HepG2 (cell line): ENCODE data around the gene IL3RA. TPM values are rescaled to one million over a fixed set of nuclear protein-coding genes. Genes with fewer than 3 reads are reported as not detected.

ENCODE experiments used
- EED ChIP-seq: sonication (generic); formaldehyde crosslinking; IDR thresholded peaks from 2 replicates; pipeline ENCODE4 v1.5.0; 2020; ENCODE audit warnings: mild to moderate bottlenecking, missing genetic modification reagents
- FOXA1 ChIP-seq, 2 experiments: fragments of 450-650 bp in 1 of 2; sonication (generic) in 1 of 2; formaldehyde crosslinking in 1 of 2; IDR thresholded peaks; 2 replicates each; pipeline versions ENCODE4 v1.4.0 to v1.6.1; 2016 to 2020; ENCODE audit warnings: missing genetic modification reagents in 1 of 2
- GPN1 ChIP-seq: sonication (generic); formaldehyde crosslinking; IDR thresholded peaks from 2 replicates; pipeline ENCODE4 v1.5.1; 2020; ENCODE audit warnings: missing genetic modification reagents, borderline replicate concordance
- HDAC1 ChIP-seq: sonication (generic); formaldehyde crosslinking; IDR thresholded peaks from 2 replicates; pipeline ENCODE4 v1.5.1; 2020; ENCODE audit warnings: mild to moderate bottlenecking, missing genetic modification reagents
- MEF2D ChIP-seq: sonication (generic); formaldehyde crosslinking; IDR thresholded peaks from 2 replicates; pipeline ENCODE4 v1.5.1; 2020; ENCODE audit warnings: mild to moderate bottlenecking, missing genetic modification reagents
- NFYB ChIP-seq: sonication (generic); formaldehyde crosslinking; IDR thresholded peaks from 2 replicates; pipeline ENCODE4 v1.4.0; 2020; ENCODE audit warnings: missing genetic modification reagents
- SATB2 ChIP-seq: sonication (generic); formaldehyde crosslinking; IDR thresholded peaks from 2 replicates; pipeline ENCODE4 v1.5.0; 2020; ENCODE audit warnings: missing genetic modification reagents
- SOX6 ChIP-seq, 2 experiments: fragments of 450-650 bp in 1 of 2; sonication (generic) in 1 of 2; formaldehyde crosslinking in 1 of 2; IDR thresholded peaks; 2 replicates each; pipeline versions ENCODE4 v1.4.0 to v1.6.1; 2017 to 2020; ENCODE audit warnings: antibody characterized with exemption in 1 of 2, mild to moderate bottlenecking in 1 of 2, missing genetic modification reagents in 1 of 2
- TFAP4 ChIP-seq: sonication (generic); IDR thresholded peaks from 2 replicates; pipeline ENCODE4 v1.6.1; 2016; ENCODE audit warnings: low read depth, borderline replicate concordance
- XBP1 ChIP-seq: sonication (generic); formaldehyde crosslinking; IDR thresholded peaks from 2 replicates; pipeline ENCODE4 v1.5.0; 2020; ENCODE audit warnings: missing genetic modification reagents
- ZBED4 ChIP-seq: sonication (generic); formaldehyde crosslinking; IDR thresholded peaks from 2 replicates; pipeline ENCODE4 v1.4.0; 2020; ENCODE audit warnings: missing genetic modification reagents, borderline replicate concordance
- ZNF138 ChIP-seq: sonication (generic); formaldehyde crosslinking; IDR thresholded peaks from 2 replicates; pipeline ENCODE4 v1.5.0; 2020; ENCODE audit warnings: mild to moderate bottlenecking, low read depth, missing genetic modification reagents
- ZNF274 ChIP-seq: sonication (generic); formaldehyde crosslinking; IDR thresholded peaks from 2 replicates; pipeline ENCODE4 v1.5.1; 2020; ENCODE audit warnings: mild to moderate bottlenecking, missing genetic modification reagents
- ZNF407 ChIP-seq: sonication (generic); formaldehyde crosslinking; IDR thresholded peaks from one replicate; pipeline ENCODE4 v1.5.1; 2020; ENCODE audit warnings: mild to moderate bottlenecking, missing genetic modification reagents; ENCODE audit errors: not compliant biosample characterization
- ZNF670 ChIP-seq: sonication (generic); formaldehyde crosslinking; IDR thresholded peaks from 2 replicates; pipeline ENCODE4 v1.8.0; 2022; ENCODE audit warnings: mild to moderate bottlenecking, missing genetic modification reagents, borderline replicate concordance
- ZNF816 ChIP-seq: sonication (generic); formaldehyde crosslinking; IDR thresholded peaks from 2 replicates; pipeline ENCODE4 v1.8.0; 2022; ENCODE audit warnings: missing genetic modification reagents, mild to moderate bottlenecking, borderline replicate concordance
- polyA plus RNA-seq, 8 experiments: library from polyadenylated mRNA; depleted of rRNA in 3 of 8; stranded (reverse) in 7 of 8; unstranded in 1 of 8; fragments of >200 nt; fragmentation: Illumina TruSeq in 4 of 8; extraction: Trizol in 4 of 8; gene quantifications; 2 replicates each; pipeline versions ENCODE4 v1.2.1 to v1.2.3, GENCODE V29; 2011 to 2016; ENCODE audit warnings: low read depth in 4 of 8, missing spikeins in 1 of 8, mixed read lengths in 1 of 8; ENCODE audit not compliant: insufficient read depth in 1 of 8
- total RNA-seq, 5 experiments: library from RNA; depleted of rRNA; stranded (reverse); fragments of >200 nt; fragmentation: Illumina TruSeq; extraction: Trizol; gene quantifications; 2 replicates each; pipeline ENCODE4 v1.2.3, GENCODE V29; 2016; ENCODE audit warnings: low read depth in 1 of 5

Gene IL3RA
- total and polyA plus RNA-seq, 2 of the 13 experiments (the other 11 are each of a cell fraction or from before 2014, with no cell fraction given), result not detected

- TF ChIP-seq HDAC1 (peak; percentile 84), SOX6 (IDR thresholded peaks at IDR 0.05) (no peak), SOX6 (CRISPR knock-in tag; IDR thresholded peaks at IDR 0.05) (peak; percentile 26; the same call in 1 of the 2 replicates), MEF2D (CRISPR knock-in tag) (no peak), ZNF274 (peak; percentile 76; the same call in 1 of the 2 replicates), ZNF407 (CRISPR knock-in tag) (peak; percentile 96), EED (CRISPR knock-in tag) (peak; percentile 99), SATB2 (CRISPR knock-in tag) (no peak; the same call in 1 of the 2 replicates), ZBED4 (CRISPR knock-in tag) (no peak), TFAP4 (no peak; the same call in 1 of the 2 replicates), XBP1 (no peak), FOXA1 (IDR thresholded peaks at IDR 0.05) (no peak), FOXA1 (CRISPR knock-in tag; IDR thresholded peaks at IDR 0.05) (no peak), ZNF670 (CRISPR knock-in tag) (no peak; the same call in 1 of the 2 replicates), ZNF816 (CRISPR knock-in tag) (no peak), GPN1 (CRISPR knock-in tag) (no peak), ZNF138 (CRISPR knock-in tag) (no peak; the same call in 1 of the 2 replicates), NFYB (peak; percentile 88)
Measured at GRCh38 chrX:1391707-1392375, 55.3 kb downstream of the IL3RA start, which contains the start of gene SLC25A6 (continued).
